MM.1S (cell line): Measurements from ENCODE around the gene PLXNA4.

Experiments
- DNase-seq: peaks from one replicate; pipeline ENCODE4 v3.0.0-alpha.2; 2015
- H2AFZ ChIP-seq: fragments of 300-600 bp; sonication (generic); 2 replicates; pipeline ENCODE4 v1.6.0; 2016; ENCODE audit warnings: antibody characterized with exemption, low read length
- H3F3A ChIP-seq: fragments of 300-600 bp; sonication (generic); 2 replicates; pipeline ENCODE4 v1.6.1; 2016; ENCODE audit warnings: mild to moderate bottlenecking, antibody characterized with exemption, low read length, moderate library complexity, mixed read lengths; ENCODE audit not compliant: insufficient read depth
- H3K27ac ChIP-seq: fragments of 300-600 bp; sonication (generic); 2 replicates; pipeline ENCODE4 v1.5.1; 2016; ENCODE audit warnings: mild to moderate bottlenecking, low read length
- H3K27me3 ChIP-seq: fragments of 300-600 bp; sonication (generic); replicated peaks from 2 replicates; pipeline ENCODE4 v1.6.0; 2016; ENCODE audit warnings: low read length; ENCODE audit not compliant: insufficient read depth
- H3K36me3 ChIP-seq: fragments of 300-600 bp; sonication (generic); replicated peaks from 2 replicates; pipeline ENCODE4 v1.6.1; 2016; ENCODE audit warnings: mild to moderate bottlenecking, low read length, mixed read lengths; ENCODE audit not compliant: insufficient read depth
- H3K4me1 ChIP-seq: fragments of 300-600 bp; sonication (generic); 2 replicates; pipeline ENCODE4 v1.6.1; 2016; ENCODE audit warnings: low read length, mixed read lengths
- H3K4me2 ChIP-seq: fragments of 300-600 bp; sonication (generic); 2 replicates; pipeline ENCODE4 v1.6.0; 2016; ENCODE audit warnings: low read depth, low read length
- H3K4me3 ChIP-seq: fragments of 300-600 bp; sonication (generic); 2 replicates; pipeline ENCODE4 v1.5.1; 2016; ENCODE audit warnings: low read length, mixed read lengths
- H3K79me2 ChIP-seq: fragments of 300-600 bp; sonication (generic); 2 replicates; pipeline ENCODE4 v1.6.1; 2016; ENCODE audit warnings: mixed run types, low read length, mixed read lengths
- H3K9ac ChIP-seq: fragments of 300-600 bp; sonication (generic); 2 replicates; pipeline ENCODE4 v1.6.1; 2016; ENCODE audit warnings: low read length, mixed read lengths
- H3K9me2 ChIP-seq: fragments of 300-600 bp; sonication (generic); replicated peaks from 2 replicates; pipeline ENCODE4 v1.6.1; 2016; ENCODE audit warnings: mild to moderate bottlenecking, low read length, mixed read lengths; ENCODE audit not compliant: insufficient read depth
- H3K9me3 ChIP-seq: fragments of 300-600 bp; sonication (generic); replicated peaks from 2 replicates; pipeline ENCODE4 v1.6.1; 2016; ENCODE audit warnings: mild to moderate bottlenecking, low read length, mixed read lengths; ENCODE audit not compliant: insufficient read depth
- H4K20me1 ChIP-seq: fragments of 300-600 bp; sonication (generic); 2 replicates; pipeline ENCODE4 v1.6.1; 2016; ENCODE audit warnings: mild to moderate bottlenecking, low read length, moderate library complexity, mixed read lengths; ENCODE audit not compliant: insufficient read depth
- CTCF ChIP-seq: fragments of 300-600 bp; sonication (generic); IDR thresholded peaks from 2 replicates; pipeline ENCODE4 v1.5.1; 2016; ENCODE audit warnings: antibody characterized with exemption, low read length, mixed read lengths
- EZH2 ChIP-seq: fragments of 300-600 bp; sonication (generic); optimal IDR thresholded peaks from 2 replicates; pipeline ENCODE3; 2017; ENCODE audit warnings: low read depth, mild to moderate bottlenecking, antibody characterized with exemption, low read length, mixed read lengths
- EZH2phosphoT487 ChIP-seq: fragments of 300-600 bp; sonication (generic); IDR thresholded peaks from 2 replicates; pipeline ENCODE4 v1.6.1; 2018; ENCODE audit warnings: antibody characterized with exemption, low read length

Gene PLXNA4

GRCh38 chr7:132205509-132205908, 370.8 kb downstream of the PLXNA4 start:
- TF ChIP-seq CTCF (no peak), EZH2 (no peak), EZH2phosphoT487 (no peak)
- H3K4me3 ChIP-seq: no peak overlapping the region
- no peak for DNase-seq

GRCh38 chr7:132203021-132203420, 373.2 kb downstream of the PLXNA4 start:
- H3K9ac ChIP-seq: no peak overlapping the region
- TF ChIP-seq EZH2phosphoT487 (no peak), EZH2 (no peak), CTCF (no peak)
- H3K9me3 ChIP-seq: no peaks in the 10 kb centered on the region
- H3K4me1 ChIP-seq: no peaks in the 10 kb centered on the region
- H2AFZ ChIP-seq: no peak overlapping the region
- no peaks in the 10 kb centered on the region for H3K9me2 ChIP-seq
- no peak overlapping the region for H3K4me3 ChIP-seq
- H3K4me2 ChIP-seq: no peak overlapping the region
- DNase-seq: no peak
- H3K79me2 ChIP-seq: no peaks in the 10 kb centered on the region
- no peaks in the 10 kb centered on the region for H3K36me3 ChIP-seq
- H3K27me3 ChIP-seq: no peaks in the 10 kb centered on the region
- no peaks in the 10 kb centered on the region for H3F3A ChIP-seq
- no peak overlapping the region for H3K27ac ChIP-seq
- no peaks in the 10 kb centered on the region for H4K20me1 ChIP-seq

More at GRCh38 chr7:132205509-132205908, 370.8 kb downstream of the PLXNA4 start:
- H3K9ac ChIP-seq: no peak overlapping the region
- no peaks in the 10 kb centered on the region for H3K36me3 ChIP-seq
- H2AFZ ChIP-seq: no peak overlapping the region
- H3K4me2 ChIP-seq: no peak overlapping the region
- no peaks in the 10 kb centered on the region for H3K79me2 ChIP-seq
- no peaks in the 10 kb centered on the region for H3K27me3 ChIP-seq
- H3F3A ChIP-seq: no peaks in the 10 kb centered on the region
- H3K27ac ChIP-seq: no peak overlapping the region
- H4K20me1 ChIP-seq: no peaks in the 10 kb centered on the region
- H3K4me1 ChIP-seq: no peaks in the 10 kb centered on the region
- H3K9me2 ChIP-seq: no peaks in the 10 kb centered on the region
- no peaks in the 10 kb centered on the region for H3K9me3 ChIP-seq

- TF ChIP-seq EZH2 (no peak), CTCF (no peak), EZH2phosphoT487 (no peak)
- Histone ChIP-seq H3K79me2 (no peaks in the 10 kb centered on the region), H3F3A (no peaks in the 10 kb centered on the region), H3K9me2 (no peaks in the 10 kb centered on the region), H3K9me3 (no peaks in the 10 kb centered on the region), H3K27me3 (no peaks in the 10 kb centered on the region), H3K4me1 (no peaks in the 10 kb centered on the region), H3K9ac (no peak overlapping the region), H3K36me3 (no peaks in the 10 kb centered on the region), H4K20me1 (no peaks in the 10 kb centered on the region), H3K27ac (no peak overlapping the region), H3K4me3 (no peak overlapping the region), H2AFZ (no peak overlapping the region), H3K4me2 (no peak overlapping the region)
- DNase-seq: no peak
These were observed 373.7 kb downstream of the PLXNA4 start for GRCh38 chr7:132202541-132202940.
